Subcutaneous adipose tissue (tissue), 4 donors: Measurements from ENCODE around the gene CD48. TPM values are rescaled to one million over a fixed set of nuclear protein-coding genes. Genes with fewer than 3 reads are reported as not detected.

Experiments used
- total RNA-seq, 4 donors: library from RNA; depleted of rRNA; stranded (reverse); fragments of >200 nt; gene quantifications; one replicate each; pipeline ENCODE4 v1.1.0, GENCODE V29; 2016
- TF ChIP-seq, protein P1 (sequence below): fragments of 450-650 bp; IDR thresholded peaks from one replicate; pipeline ENCODE4 v1.5.1; 2016; ENCODE audit warnings: low read depth, mild to moderate bottlenecking, control low read depth, antibody characterized with exemption, moderate library complexity

The CD48 gene
- total RNA-seq, 4 donors from 2014 or later: 2.1 to 77.7 (median 9.4) TPM

DNA sequence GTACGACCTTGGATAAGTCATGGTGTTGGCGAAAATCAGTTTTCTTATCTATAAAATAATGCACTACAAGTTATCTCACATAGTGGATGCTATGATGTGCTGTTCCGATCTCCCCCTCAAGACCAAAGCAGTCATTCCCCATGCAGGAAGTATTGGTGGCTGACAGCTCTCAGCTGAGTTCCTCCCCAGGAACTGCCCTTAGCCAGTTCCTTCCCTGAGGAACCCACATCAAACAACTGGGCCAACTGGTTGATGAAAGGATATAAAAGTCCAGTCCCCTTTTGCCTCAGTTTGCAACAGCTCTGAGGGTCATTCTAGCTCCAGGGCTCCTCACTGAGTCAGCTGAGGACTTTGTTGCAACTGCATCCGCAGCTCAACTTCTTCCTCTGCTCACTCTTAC lies 48.7 kb downstream of the CD48 start:
- TF ChIP-seq, protein P1, sequence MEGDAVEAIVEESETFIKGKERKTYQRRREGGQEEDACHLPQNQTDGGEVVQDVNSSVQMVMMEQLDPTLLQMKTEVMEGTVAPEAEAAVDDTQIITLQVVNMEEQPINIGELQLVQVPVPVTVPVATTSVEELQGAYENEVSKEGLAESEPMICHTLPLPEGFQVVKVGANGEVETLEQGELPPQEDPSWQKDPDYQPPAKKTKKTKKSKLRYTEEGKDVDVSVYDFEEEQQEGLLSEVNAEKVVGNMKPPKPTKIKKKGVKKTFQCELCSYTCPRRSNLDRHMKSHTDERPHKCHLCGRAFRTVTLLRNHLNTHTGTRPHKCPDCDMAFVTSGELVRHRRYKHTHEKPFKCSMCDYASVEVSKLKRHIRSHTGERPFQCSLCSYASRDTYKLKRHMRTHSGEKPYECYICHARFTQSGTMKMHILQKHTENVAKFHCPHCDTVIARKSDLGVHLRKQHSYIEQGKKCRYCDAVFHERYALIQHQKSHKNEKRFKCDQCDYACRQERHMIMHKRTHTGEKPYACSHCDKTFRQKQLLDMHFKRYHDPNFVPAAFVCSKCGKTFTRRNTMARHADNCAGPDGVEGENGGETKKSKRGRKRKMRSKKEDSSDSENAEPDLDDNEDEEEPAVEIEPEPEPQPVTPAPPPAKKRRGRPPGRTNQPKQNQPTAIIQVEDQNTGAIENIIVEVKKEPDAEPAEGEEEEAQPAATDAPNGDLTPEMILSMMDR: no peak

- TF ChIP-seq, protein P1: no peak
Measured at GRCh38 chr1:160659566-160659965, 52.1 kb downstream of the CD48 start.

GRCh38 chr1:160658814-160659193 lies 52.8 kb downstream of the CD48 start:
- TF ChIP-seq, protein P1: no peak

DNA sequence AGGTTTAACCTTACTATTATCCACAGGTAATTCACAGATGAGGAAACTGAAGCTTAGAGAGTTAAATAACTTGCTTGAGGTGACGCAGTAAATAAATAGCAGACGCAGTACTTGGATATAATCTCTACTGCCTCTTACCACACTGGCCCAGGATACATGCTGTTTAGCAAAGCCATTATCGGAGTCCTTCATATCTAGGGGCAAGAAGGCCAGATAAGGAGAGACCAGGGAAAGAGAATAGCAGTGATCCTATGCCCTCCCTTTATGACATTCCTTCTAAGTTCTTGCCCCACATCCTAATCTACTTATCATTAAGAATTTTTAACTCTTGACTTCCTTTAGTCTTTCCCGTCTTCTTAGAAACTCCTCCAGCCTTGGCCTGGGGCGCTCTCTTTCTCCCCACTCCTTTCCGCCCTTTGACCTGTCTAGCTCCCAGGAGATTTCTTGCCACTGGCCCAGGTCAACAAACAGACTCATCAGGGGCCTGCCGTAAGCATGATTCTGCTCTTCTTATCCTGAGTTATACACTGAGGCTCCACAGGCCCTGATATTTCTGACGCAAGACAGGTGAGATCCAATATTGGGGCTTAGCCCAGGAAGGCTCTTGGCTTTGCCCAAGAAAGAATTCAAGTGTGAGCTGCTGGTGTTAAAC lies 53.3 kb downstream of the CD48 start:
- TF ChIP-seq, protein P1: no peak

DNA sequence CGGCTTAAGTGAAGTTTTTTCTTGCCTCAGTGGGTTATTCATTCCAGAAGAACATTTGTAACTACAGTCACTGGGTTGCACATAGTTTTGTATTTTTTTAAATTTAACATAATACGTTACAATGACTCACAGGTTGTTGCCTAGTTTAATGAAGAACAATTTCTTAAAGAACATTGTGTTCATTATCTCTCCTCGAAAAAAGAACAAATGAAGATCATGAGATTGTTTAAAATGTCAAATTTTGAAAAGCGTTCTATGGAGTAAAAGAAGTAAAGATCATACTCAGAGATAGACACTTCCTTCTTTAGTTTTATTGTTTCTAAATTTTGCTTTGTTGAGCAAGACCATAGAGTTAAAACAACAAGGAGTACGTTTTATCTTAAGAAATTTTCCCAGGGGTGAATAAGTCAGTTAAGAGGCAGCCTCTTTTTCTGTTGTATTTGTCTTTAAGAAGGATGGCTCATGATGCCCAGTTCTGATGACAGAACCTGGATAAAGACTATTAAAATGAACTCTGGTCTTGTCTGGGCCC lies 54.3 kb downstream of the CD48 start:
- TF ChIP-seq, protein P1: no peak

- TF ChIP-seq, protein P1: no peak
Measured at GRCh38 chr1:160656737-160657136, 54.9 kb downstream of the CD48 start.

DNA sequence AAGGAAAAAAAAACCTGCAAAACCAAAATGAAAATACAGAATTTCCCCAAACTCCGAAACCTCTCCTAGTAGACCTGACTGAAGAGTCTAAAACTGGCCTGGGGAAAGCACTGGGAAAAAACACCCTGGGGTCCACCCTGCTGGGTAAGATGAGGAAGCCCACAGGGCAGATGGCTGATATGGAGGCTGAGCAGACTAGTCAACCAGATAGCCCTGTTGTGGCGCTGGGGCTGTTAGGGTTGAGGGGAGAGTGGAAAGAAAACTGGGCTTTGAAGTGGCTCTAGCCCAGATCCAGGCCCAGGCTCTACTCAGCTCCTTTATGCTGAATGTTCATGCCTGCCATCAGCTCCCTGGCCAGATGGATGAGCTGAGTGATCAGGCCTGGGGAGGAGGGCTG lies 58.0 kb downstream of the CD48 start:
- TF ChIP-seq, protein P1: no peak
